GM19193 (cell line): ENCODE data around the gene MAPKAPK2.

Experiments
- POLR2A ChIP-seq: IDR thresholded peaks from 4 replicates; pipeline ENCODE4 v1.6.1; 2011; ENCODE audit not compliant: insufficient read depth, insufficient read length; ENCODE audit errors: extremely low read depth

Gene MAPKAPK2

GRCh38 chr1:206716159-206716869 lies 31.6 kb downstream of the MAPKAPK2 start:
- TF ChIP-seq POLR2A, result no peak

GRCh38 chr1:206716870-206717673 lies 32.4 kb downstream of the MAPKAPK2 start:
- TF ChIP-seq POLR2A, result no peak

GRCh38 chr1:206717674-206717989 lies 32.9 kb downstream of the MAPKAPK2 start:
- TF ChIP-seq POLR2A, result no peak

- peak; percentile 28 for TF ChIP-seq POLR2A
Observed at GRCh38 chr1:206719169-206719839, 34.6 kb downstream of the MAPKAPK2 start.

- TF ChIP-seq POLR2A, result no peak
Observed at GRCh38 chr1:206721454-206721853, 36.7 kb downstream of the MAPKAPK2 start.

- no peak for TF ChIP-seq POLR2A
Observed at GRCh38 chr1:206722751-206723461, 38.2 kb downstream of the MAPKAPK2 start.

- no peak for TF ChIP-seq POLR2A
Observed at GRCh38 chr1:206723462-206723804, 38.7 kb downstream of the MAPKAPK2 start.

- no peak for TF ChIP-seq POLR2A
Observed at GRCh38 chr1:206723805-206724472, 39.2 kb downstream of the MAPKAPK2 start.

GRCh38 chr1:206725109-206725963 lies 40.6 kb downstream of the MAPKAPK2 start:
- TF ChIP-seq POLR2A, result no peak

GRCh38 chr1:206727981-206728696 lies 43.4 kb downstream of the MAPKAPK2 start:
- no peak for TF ChIP-seq POLR2A

- TF ChIP-seq POLR2A, result no peak
Observed at GRCh38 chr1:206728697-206728987, 43.9 kb downstream of the MAPKAPK2 start.

- no peak for TF ChIP-seq POLR2A
Observed at GRCh38 chr1:206729050-206729449, 44.3 kb downstream of the MAPKAPK2 start.

GRCh38 chr1:206729507-206729906 lies 44.8 kb downstream of the MAPKAPK2 start:
- TF ChIP-seq POLR2A, result no peak

- TF ChIP-seq POLR2A, result no peak
Observed at GRCh38 chr1:206732508-206732907, 47.8 kb downstream of the MAPKAPK2 start.

- no peak for TF ChIP-seq POLR2A
Observed at GRCh38 chr1:206732992-206733391, 48.3 kb downstream of the MAPKAPK2 start.
